ENCODE results near the gene ZNF148. TPM values are rescaled to one million over a fixed set of nuclear protein-coding genes. Genes with fewer than 3 reads are reported as not detected.

The ZNF148 gene
- total RNA-seq, 1 donor: 40.1 TPM

DNA sequence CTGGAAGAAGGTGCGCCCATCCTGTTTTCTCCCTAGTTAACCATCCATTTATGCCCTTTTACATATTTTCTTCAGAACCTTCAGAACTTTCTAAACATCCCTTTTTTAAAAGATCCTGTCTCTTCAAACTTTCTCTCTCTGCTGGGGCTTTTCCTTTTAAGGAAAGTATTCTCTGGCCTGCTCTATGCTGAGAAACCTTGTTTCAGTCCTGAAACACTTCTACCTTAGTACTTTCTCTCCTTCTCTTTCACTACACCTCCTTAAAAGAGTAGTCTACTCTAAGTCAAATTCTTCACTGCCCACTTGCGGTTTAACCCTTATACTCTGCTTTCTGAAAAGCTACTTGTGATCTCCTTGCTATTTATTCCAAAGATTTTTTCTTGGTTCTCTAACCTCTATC lies 97.0 kb downstream of the ZNF148 start:
- H3K4me3 ChIP-seq (ENCODE audit: low read depth, low read length): no peak overlapping the region
- TF ChIP-seq, protein P1, sequence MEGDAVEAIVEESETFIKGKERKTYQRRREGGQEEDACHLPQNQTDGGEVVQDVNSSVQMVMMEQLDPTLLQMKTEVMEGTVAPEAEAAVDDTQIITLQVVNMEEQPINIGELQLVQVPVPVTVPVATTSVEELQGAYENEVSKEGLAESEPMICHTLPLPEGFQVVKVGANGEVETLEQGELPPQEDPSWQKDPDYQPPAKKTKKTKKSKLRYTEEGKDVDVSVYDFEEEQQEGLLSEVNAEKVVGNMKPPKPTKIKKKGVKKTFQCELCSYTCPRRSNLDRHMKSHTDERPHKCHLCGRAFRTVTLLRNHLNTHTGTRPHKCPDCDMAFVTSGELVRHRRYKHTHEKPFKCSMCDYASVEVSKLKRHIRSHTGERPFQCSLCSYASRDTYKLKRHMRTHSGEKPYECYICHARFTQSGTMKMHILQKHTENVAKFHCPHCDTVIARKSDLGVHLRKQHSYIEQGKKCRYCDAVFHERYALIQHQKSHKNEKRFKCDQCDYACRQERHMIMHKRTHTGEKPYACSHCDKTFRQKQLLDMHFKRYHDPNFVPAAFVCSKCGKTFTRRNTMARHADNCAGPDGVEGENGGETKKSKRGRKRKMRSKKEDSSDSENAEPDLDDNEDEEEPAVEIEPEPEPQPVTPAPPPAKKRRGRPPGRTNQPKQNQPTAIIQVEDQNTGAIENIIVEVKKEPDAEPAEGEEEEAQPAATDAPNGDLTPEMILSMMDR (IDR thresholded peaks at IDR 0.05; ENCODE audit: insufficient read depth, low read length): no peak
- DNase-seq (ENCODE audit: low read depth): no peak

DNA sequence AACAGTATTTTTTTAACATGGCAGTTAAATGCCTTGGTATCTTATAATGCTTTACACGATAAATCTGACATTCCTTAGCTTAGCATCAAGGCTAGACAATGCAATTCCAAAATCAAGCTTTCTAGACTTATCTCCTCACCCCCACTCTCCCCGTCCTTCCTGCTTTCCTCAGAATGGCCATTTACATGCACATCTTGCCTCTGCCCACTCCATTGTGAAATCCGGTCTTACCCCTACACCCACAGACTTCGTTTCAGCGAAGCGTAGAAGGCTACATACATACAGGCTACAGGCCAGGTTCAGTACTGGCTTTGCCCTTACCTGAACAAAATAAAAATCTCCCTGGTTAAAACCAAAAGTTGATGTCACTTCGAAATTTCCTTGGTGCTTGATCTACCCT lies 104.0 kb downstream of the ZNF148 start:
- TF ChIP-seq, protein P1 (IDR thresholded peaks at IDR 0.05; ENCODE audit: insufficient read depth, low read length): no peak
- no peak for DNase-seq (ENCODE audit: low read depth)
- no peak overlapping the region for H3K4me3 ChIP-seq (ENCODE audit: low read depth, low read length)

DNA sequence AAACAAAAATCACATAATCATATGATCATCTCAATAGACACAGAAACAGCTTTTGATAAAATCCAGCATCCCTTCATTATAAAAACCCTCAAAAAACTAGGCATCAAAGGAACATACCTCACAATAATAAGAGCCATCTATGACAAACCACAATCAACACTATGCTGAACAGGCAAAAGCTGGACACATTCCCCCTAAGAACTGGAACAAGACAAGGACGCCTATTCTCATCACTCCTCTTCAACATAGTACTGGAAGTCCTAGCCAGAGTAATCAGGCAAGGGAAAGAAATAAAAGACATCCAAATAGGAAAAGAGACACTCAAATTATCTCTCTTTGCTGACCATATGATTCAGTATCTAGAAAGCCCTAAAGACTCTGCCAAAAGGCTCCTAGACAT lies 107.7 kb downstream of the ZNF148 start:
- DNase-seq (ENCODE audit: low read depth): no peak
- TF ChIP-seq, protein P1 (IDR thresholded peaks at IDR 0.05; ENCODE audit: insufficient read depth, low read length): no peak

DNA sequence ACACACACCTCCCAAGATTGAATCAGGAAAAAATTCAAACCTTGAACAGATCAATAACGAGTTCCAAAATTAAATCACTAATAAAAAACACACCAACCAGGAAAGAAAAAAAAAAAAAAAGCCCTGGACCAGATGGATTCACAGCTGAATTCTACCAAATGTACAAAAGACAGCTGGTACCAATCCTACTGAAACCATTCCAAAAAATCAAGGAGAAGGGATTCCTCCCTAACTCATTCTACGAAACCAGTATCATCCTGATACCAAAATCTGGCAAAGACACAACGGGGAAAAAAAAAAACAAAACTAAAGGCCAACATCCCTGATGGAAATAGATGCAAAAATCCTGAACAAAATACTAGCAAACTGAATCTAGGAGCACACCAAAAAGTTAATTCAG lies 108.2 kb downstream of the ZNF148 start:
- TF ChIP-seq, protein P1 (IDR thresholded peaks at IDR 0.05; ENCODE audit: insufficient read depth, low read length): no peak
- no peak for DNase-seq (ENCODE audit: low read depth)
- H3K4me3 ChIP-seq (ENCODE audit: low read depth, low read length): no peak overlapping the region

More for the DNA sequence above, 107.7 kb downstream of the ZNF148 start:
- H3K4me3 ChIP-seq (ENCODE audit: low read depth, low read length): no peak overlapping the region

DNA sequence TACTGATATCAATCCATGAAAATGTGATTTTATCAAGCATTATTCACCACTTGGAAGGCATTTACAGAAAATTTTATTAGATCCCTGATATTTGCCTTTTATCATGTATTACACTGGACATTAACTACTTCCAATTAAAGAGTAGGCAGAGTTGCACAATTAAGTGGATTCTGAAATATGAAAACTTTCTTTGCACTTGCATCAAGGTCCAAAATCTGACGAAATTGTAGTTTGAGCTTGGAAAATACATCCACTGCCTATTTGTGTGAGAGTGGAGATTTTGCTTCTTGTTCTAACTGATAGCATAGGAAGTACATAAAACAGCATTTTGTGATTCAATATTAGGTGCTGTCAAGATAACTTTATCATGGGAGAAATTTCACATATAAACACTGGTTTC lies 113.0 kb downstream of the ZNF148 start:
- TF ChIP-seq, protein P1 (IDR thresholded peaks at IDR 0.05; ENCODE audit: insufficient read depth, low read length): no peak
- peak; percentile 46 for DNase-seq (ENCODE audit: low read depth)
- no peak overlapping the region for H3K4me3 ChIP-seq (ENCODE audit: low read depth, low read length)

DNA sequence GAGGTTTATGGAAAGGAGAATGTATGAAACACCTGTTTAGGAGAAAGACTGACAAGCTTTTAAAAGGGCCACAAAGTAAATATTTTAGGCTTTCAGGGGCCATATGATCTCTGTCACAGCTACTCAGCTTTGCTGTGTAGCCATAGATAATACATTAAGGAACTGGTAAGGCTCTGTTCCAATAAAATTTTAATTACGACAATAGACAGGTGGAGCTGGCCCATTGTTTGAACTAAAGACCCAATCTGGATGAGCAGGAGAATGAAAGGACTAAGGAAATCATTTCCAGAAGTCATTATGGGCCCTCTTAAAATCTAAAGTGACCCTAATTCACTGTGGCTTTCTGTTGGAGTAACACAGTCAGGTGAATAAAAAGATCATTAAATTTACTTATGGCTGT lies 114.1 kb downstream of the ZNF148 start:
- no peak overlapping the region for H3K4me3 ChIP-seq (ENCODE audit: low read depth, low read length)
- DNase-seq (ENCODE audit: low read depth): no peak
- TF ChIP-seq, protein P1 (IDR thresholded peaks at IDR 0.05; ENCODE audit: insufficient read depth, low read length): no peak

DNA sequence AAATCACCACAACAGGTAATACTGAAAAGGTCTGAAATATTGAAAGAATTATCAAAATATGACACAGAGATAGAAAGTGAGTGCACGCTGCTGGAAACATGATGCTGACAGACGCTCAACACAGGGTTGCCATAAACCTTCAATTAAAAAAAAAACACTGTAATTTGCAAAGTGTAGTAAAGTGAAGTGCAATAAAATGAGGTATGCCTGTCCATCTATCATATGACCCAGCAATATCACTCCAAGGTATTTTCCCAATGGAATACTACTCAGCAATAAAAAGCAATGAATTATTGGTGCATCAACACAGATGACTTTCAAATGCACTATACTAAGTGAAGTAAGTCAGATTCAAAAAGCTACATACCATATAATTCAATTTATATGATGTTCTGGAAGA lies 115.0 kb downstream of the ZNF148 start:
- no peak overlapping the region for H3K4me3 ChIP-seq (ENCODE audit: low read depth, low read length)
- TF ChIP-seq, protein P1 (IDR thresholded peaks at IDR 0.05; ENCODE audit: insufficient read depth, low read length): no peak
- DNase-seq (ENCODE audit: low read depth): no peak

All from fibroblast of the aortic adventitia (primary cell).